ENCODE data around the gene CYP2A7. TPM values are rescaled to one million over a fixed set of nuclear protein-coding genes. Genes with fewer than 3 reads are reported as not detected.
"Not testable (repeated sequence)": the region's sequence is repeated elsewhere in the genome, so short reads cannot be mapped to it uniquely, and the experiment has no call there.

CYP2A7 gene
- polyA plus RNA-seq, 1 donor from 2014 or later: not detected

- H3K27me3 ChIP-seq (ENCODE audit: insufficient read depth, low read depth, low read length): peaks cover 10% of the 10 kb centered on the region
- H3K9me2 ChIP-seq (ENCODE audit: insufficient read depth, low read length); H2AFZ ChIP-seq (ENCODE audit: low read depth, low read length); H3K4me2 ChIP-seq (ENCODE audit: low read length); H3K4me3 ChIP-seq (ENCODE audit: low read length); H4K20me1 ChIP-seq (ENCODE audit: insufficient read depth); H3K9me3 ChIP-seq (ENCODE audit: low read length); H3K36me3 ChIP-seq (ENCODE audit: insufficient read depth, low read length); H3K9ac ChIP-seq (ENCODE audit: low read length); H3K79me2 ChIP-seq (replicated peaks; ENCODE audit: insufficient read depth, low read length); H3K27ac ChIP-seq (ENCODE audit: low read length); H3F3A ChIP-seq (ENCODE audit: insufficient read depth, low read length, poor library complexity, severe bottlenecking): not testable (repeated sequence)
Measured at GRCh38 chr19:40846722-40847121, 35.3 kb downstream of the CYP2A7 start.

- not testable (repeated sequence) for H3K36me3 ChIP-seq (ENCODE audit: insufficient read depth, low read length); H2AFZ ChIP-seq (ENCODE audit: low read depth, low read length)
Measured at GRCh38 chr19:40843653-40844052, 38.4 kb downstream of the CYP2A7 start.

DNA sequence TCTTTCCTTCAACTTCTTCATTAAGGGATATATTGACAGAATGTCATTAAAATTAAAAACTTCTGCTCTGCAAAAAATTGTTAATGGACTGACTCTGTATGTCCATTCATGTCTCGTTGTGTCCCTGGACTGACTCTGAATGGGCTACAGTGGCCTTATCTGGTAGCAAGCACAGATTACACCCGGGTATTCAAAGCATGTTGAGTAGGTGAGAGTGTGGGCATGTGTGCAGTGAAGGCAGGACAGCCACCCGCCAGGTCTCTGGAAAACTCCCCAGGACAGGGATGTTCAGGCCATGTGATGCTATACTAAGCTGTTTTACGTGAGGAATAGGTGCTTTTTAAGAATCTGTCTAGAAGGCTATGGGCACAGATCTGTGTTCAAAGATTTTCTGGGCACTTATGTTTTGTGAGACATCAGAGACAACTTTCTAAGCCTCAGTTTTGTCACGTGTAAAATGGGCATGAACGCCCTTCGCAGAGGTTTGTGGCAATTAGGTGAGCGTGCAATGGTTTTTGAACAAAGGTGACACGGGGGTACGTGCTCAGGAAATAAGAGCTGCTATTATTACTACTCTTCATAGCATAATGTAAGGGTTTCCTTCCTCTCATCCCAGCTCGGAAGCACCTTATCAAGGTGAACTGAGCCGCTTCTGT, 38.9 kb downstream of the CYP2A7 start:
- not testable (repeated sequence) for H3F3A ChIP-seq (ENCODE audit: insufficient read depth, low read length, poor library complexity, severe bottlenecking); H3K4me2 ChIP-seq (ENCODE audit: low read length); H3K4me3 ChIP-seq (ENCODE audit: low read length); H3K79me2 ChIP-seq (replicated peaks; ENCODE audit: insufficient read depth, low read length); H3K9me3 ChIP-seq (ENCODE audit: low read length); H3K9ac ChIP-seq (ENCODE audit: low read length); H2AFZ ChIP-seq (ENCODE audit: low read depth, low read length); H4K20me1 ChIP-seq (ENCODE audit: insufficient read depth); H3K36me3 ChIP-seq (ENCODE audit: insufficient read depth, low read length); H3K27ac ChIP-seq (ENCODE audit: low read length); H3K27me3 ChIP-seq (ENCODE audit: insufficient read depth, low read depth, low read length); H3K9me2 ChIP-seq (ENCODE audit: insufficient read depth, low read length)

More at GRCh38 chr19:40843653-40844052, 38.4 kb downstream of the CYP2A7 start:
- H4K20me1 ChIP-seq (ENCODE audit: insufficient read depth); H3K27me3 ChIP-seq (ENCODE audit: insufficient read depth, low read depth, low read length); H3K9me2 ChIP-seq (ENCODE audit: insufficient read depth, low read length); H3K4me2 ChIP-seq (ENCODE audit: low read length); H3F3A ChIP-seq (ENCODE audit: insufficient read depth, low read length, poor library complexity, severe bottlenecking); H3K79me2 ChIP-seq (replicated peaks; ENCODE audit: insufficient read depth, low read length); H3K4me3 ChIP-seq (ENCODE audit: low read length); H3K9me3 ChIP-seq (ENCODE audit: low read length); H3K27ac ChIP-seq (ENCODE audit: low read length); H3K9ac ChIP-seq (ENCODE audit: low read length): not testable (repeated sequence)

GRCh38 chr19:40842012-40842411, 40.0 kb downstream of the CYP2A7 start:
- not testable (repeated sequence) for H3K4me3 ChIP-seq (ENCODE audit: low read length); H3F3A ChIP-seq (ENCODE audit: insufficient read depth, low read length, poor library complexity, severe bottlenecking); H2AFZ ChIP-seq (ENCODE audit: low read depth, low read length); H3K79me2 ChIP-seq (replicated peaks; ENCODE audit: insufficient read depth, low read length); H3K9me2 ChIP-seq (ENCODE audit: insufficient read depth, low read length); H3K4me2 ChIP-seq (ENCODE audit: low read length); H4K20me1 ChIP-seq (ENCODE audit: insufficient read depth); H3K9me3 ChIP-seq (ENCODE audit: low read length); H3K27ac ChIP-seq (ENCODE audit: low read length); H3K36me3 ChIP-seq (ENCODE audit: insufficient read depth, low read length); H3K9ac ChIP-seq (ENCODE audit: low read length); H3K27me3 ChIP-seq (ENCODE audit: insufficient read depth, low read depth, low read length)

- H3K4me3 ChIP-seq (ENCODE audit: low read length); H3K27me3 ChIP-seq (ENCODE audit: insufficient read depth, low read depth, low read length); H3K79me2 ChIP-seq (replicated peaks; ENCODE audit: insufficient read depth, low read length); H3K9me3 ChIP-seq (ENCODE audit: low read length); H4K20me1 ChIP-seq (ENCODE audit: insufficient read depth); H2AFZ ChIP-seq (ENCODE audit: low read depth, low read length); H3K9ac ChIP-seq (ENCODE audit: low read length); H3F3A ChIP-seq (ENCODE audit: insufficient read depth, low read length, poor library complexity, severe bottlenecking); H3K9me2 ChIP-seq (ENCODE audit: insufficient read depth, low read length); H3K27ac ChIP-seq (ENCODE audit: low read length); H3K4me2 ChIP-seq (ENCODE audit: low read length); H3K36me3 ChIP-seq (ENCODE audit: insufficient read depth, low read length): not testable (repeated sequence)
Measured at GRCh38 chr19:40838477-40838876, 43.6 kb downstream of the CYP2A7 start.

Data from neural cell (in vitro differentiated cells).